Stimulated activated CD4-positive, alpha-beta T cell treated with anti-CD3 and anti-CD28 coated beads, Interleukin-4, amount 100 ng/mL, for 4 hours (primary cell): ENCODE data around the gene ACER3.
"Not testable (repeated sequence)": the region's sequence is repeated elsewhere in the genome, so short reads cannot be mapped to it uniquely, and the experiment has no call there.

ENCODE experiments used
- DNase-seq, 2 experiments: peaks; one replicate each; pipeline ENCODE4 v3.0.0-alpha.2; 2020

ACER3 gene

DNA sequence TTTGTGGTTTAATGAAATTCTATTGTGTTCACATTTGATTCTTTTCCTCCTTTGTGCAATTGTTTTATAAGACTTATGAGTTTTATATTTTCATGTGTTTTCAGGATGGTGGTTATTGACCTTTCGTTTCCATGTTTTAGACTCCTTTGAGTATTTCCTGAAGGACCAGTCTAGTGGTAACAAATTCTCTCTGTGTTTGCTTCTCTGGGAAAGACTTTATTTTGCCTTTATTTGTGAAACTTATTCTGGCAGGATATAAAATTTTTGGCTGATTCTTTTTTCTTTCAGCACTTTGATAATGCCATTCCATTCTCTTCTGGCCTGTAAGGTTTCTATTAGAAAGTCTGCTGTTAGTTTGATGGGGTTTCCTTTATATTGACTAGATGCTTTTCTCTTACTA is 83.5 kb downstream of the ACER3 start:
- DNase-seq = no peak

DNA sequence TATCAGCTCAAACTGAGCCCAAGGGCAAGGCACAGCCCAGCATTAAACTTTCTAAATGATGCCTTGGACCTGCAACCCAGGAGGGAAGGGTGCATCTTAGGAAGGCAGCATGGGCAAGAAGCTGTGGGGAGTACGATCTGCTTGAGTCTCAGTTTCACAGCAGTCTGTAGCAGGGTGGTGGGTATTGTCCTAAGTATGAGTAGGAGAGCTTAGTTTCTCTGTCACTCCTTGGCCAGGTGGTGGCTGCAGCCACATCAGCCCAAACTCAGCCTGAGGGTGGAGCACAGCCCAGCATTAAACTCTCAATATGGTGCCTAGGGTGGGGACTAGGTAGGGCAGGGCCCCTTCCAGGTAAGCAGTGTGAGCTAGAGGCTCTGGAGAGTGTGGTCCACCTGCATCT is 85.5 kb downstream of the ACER3 start:
- no peak for DNase-seq

DNA sequence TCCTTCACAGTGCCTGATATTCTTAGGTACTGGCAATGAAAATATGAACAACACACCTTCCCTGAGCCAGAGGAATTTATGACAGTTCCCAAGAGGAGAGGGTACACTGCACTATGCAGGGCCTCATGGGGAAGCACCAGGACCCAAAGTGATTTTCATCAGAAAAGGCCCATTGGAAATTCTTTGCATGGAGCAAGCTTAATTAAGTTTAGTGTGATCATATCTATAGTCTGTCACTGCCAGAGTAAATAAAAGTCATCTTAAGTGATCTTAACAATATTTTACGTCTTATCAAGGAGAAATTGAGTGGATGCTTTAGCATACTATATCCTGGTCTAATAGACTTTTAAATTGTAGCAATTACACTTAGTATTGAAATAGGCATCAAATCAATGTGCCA is 86.5 kb downstream of the ACER3 start:
- no peak for DNase-seq

DNA sequence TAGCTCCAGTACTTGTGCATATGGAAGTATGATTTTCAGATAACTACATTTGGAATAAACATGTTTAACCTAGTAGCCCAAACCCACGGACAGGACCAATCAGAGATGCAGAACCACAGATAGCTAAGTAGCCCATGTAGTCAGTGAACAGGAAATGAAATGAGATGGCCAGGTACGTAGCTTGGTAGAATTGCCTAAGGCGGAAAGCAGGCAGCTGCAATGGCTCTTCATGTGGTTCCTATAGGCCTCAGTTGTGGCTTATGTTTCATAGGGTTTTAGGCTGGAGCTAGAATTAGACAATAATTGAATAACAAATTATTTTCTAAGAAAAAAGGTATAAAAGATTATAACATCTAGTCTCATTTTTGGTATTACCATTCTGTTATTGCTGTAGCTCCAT is 87.1 kb downstream of the ACER3 start:
- no peak for DNase-seq

DNA sequence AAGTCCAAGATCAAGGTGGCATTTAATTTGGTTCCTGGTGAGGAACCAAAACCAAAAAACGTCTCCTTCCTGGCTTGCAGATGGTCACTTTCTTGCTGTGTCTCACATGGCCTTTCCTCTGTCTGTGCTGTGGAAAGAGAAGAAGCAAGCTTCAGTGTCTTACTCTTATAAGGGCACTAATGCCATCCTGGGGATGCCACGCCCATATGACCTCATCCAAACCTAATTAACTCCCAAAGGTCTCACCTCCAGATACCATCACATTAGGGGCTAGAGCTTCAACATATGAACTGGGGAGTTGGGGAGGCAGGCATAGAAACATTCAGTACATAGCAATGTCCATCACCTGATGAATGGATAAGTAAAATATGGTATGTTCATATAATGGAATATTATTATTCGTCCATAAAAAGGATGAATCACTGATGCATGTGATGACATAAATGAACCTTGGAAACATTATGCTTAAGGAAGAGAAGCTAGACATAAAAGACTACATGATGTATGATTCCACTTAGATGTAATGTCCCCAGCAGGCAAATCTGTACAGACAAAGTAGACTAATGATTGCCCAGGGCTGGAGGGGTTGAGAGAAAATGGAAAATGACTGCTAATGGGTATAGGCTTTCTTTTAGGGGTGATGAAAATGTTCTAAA is 94.9 kb downstream of the ACER3 start:
- DNase-seq = no peak

DNA sequence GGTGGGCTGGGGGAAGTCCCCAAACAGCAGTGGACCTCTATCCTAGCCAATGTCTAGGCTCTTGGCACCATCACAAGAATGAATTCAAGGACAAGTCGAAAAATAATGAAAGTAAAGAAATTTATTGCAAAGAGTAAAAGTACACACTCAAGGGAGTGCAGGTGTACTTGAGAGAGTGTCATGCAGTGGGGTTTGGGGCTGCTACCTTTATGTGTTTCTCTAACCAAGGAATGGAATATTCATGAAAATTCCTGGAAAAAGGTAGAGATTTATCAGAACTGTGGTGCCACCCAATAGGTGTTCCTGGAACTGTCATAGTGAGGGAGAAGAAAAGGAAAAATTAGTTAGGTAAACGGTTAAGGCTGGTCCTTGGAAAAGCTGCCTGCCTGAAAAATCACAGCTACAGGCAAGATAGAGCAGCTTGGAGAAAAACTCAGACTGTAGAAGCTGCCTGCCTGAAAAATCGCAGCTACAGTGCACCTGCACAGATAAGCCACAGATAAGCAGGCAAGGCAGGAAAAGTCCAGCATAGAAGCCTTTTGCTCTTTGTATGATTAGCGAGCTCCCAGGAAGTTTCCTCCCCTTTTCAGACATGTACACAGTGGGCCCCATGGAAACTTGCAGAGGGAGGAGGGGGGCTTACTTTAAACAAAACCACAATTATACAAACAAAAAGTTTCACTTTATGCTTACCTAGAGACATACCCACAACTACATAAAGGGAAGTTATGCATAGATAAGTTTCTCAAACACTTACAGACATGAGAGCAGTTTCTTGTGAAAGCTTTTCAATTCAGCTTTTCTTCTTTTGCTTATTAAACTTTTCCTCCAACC is 102.1 kb downstream of the ACER3 start:
- no peak for DNase-seq

DNA sequence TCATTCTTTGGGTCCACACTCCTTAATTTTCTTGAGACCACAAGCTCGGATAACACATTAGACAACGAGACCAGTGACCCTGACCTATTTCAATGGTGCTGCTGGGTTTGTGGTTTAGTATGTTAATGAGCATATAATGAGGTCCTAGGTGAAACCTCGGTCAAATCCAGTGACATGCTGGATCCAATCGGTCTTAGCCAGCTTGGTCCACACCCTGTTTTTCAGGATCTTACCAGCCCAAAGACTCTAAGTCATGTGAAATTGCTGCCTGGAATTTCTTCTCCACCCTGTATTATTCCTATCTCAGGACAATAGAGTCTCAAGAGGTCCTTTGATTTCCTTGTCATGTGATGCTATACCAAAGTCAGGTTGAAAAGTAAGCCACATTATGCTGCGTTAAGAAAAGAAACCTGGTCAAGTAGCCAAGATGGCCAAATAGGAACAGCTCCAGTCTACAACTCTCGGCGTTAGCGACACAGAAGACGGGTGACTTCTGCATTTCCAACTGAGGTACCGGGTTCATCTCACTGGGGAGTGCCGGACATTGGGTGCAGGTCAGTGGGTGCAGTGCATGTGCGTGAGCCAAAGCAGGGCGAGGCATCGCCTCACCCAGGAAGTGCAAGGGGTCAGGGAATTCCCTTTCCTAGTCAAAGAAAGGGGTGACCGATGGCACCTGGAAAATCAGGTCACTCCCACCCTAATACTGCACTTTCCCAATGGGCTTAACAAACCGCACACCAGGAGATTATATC is 102.9 kb downstream of the ACER3 start:
- DNase-seq = not testable (repeated sequence)

DNA sequence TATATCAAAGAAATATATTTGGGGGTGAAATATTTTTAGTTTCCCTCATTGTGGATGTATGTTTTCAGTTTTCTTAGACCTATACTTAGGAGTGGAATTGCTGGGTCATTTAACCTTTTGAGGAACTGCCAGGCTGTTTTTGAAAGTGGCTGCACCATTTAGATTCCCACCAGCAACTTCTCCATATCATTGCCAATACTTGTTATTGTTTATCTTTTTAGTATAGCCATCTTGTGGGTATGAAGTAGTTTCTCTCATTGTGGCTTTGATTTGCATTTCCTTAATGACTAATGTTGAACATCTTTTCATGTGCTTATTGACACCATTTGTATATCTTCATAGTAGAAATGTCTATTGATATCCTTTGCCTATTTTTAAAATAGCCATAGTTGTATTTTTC is 111.3 kb downstream of the ACER3 start:
- DNase-seq = no peak

DNA sequence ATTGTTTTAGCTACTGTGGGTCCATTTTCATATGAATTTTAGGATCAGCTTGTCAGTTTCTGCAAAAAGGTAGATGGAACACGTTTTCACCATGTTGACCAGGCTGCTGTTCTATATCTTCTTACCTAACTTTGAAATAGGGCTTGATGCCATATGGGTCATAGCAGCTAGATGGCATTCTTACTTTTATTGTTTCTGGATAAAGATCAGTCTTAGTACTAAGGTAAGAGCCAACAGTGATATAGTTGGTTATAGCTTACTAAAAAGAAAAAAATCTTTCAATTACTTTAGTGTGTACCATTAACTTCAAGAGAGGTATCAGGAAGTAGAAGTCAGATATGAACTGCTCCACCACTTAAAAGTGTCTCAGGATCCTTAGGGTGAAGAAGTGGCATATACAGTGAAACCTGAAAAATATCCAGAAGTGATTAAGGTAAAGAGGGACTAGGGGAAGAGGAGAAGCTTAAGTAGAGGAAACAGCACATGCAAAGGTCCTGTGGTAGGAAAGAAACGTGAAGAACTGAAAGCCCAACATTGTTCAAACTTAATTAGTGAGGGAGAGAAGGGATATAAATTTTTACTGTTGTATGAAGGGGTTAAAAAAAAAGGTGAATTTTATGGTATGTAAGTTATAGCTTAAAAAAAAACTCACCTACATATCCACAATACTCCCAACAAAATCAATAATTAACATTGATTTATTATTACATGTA is 113.6 kb downstream of the ACER3 start:
- DNase-seq = no peak

DNA sequence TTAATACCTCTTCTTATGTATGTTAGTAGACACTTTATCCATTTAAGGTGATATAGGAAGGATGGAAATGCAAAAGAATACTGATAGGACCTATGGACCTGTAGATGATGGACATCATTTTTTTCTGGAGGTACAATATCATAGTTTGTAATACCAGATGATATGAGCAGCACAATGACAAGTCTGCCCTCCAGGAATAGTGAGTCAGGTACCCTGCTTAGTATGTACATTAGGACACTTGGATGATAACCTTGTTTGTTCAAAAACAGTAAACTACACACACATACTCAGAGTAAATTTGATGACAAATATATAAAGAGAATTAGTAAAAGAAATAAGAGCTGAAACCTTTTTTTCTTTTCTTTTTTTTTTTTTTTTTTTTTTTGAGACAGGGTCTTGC is 114.8 kb downstream of the ACER3 start:
- DNase-seq = no peak

DNA sequence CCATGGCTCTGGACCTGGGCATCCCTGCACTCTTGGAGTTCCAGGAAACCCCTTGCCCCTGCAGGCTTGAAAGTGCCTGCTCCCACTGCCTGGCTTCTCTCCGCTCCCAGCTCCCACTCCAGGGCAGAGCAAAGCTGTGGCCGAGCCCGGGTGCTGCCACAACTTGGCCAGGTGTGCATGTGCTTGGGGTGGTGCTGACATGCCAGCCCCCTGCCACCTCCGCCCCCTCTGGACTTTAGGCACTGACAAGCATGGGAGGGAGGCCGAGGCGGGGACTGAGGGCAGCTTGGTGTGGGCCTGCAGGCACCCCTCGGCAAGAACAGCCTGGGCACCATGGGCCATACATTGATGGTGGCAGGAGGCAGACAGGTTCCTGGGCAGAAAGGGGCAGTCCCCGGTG is 117.1 kb downstream of the ACER3 start:
- DNase-seq = no peak

DNA sequence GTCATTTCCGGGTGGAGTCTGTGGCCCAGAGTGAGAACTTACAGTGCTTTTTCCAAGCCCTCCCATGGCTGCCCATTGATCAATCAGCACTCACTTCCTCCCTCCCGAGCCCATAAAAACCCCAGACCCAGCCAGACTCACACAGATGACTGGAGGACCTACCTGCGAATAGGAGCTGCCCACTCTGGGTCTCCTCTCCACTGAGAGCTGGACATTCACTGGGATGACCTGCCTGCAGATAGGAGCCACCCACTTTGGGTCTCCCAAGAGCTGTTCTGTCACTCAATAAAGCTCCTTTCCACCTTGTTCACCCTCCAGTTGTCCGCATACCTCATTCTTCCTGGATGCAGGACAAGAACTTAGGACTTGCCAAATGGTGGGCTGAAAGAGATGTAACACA is 117.5 kb downstream of the ACER3 start:
- no peak for DNase-seq

DNA sequence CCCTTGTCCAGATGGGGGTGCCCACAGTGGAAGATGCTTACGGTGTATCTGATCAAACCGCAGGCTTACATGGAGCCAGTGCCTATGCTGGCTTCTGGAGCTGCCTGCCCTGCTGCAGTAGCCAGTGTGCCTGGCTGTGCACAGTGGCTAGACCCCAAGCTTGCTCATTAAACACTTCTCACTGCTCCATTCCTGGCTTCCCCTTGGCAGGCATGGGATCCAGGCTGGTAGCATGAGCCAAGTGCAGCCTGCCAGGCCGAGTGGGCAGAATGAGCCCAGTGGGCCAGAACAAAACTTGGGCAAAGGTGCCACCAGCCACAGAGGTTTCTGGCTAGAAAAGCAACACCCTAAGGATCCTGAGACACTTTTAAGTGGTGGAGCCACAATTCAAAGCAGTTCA is 118.1 kb downstream of the ACER3 start:
- no peak for DNase-seq

DNA sequence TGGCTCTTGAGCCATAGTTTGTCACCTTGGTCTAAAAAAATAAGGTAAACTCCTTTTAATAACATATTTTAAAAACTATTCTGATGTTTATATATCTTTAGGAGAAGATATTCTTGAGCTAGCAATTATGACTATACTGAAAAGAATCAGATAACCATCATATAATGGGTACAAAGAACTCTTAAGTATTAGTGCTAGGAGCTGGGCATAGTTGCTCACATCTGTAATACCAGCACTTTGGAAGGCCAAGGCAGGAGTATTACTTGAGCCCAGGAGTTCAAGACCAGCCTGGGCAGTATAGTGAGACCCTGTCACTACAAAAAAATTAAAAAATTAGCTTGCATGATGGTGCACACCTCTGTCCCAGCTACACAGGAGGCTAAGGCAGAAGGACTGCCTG is 119.5 kb downstream of the ACER3 start:
- no peak for DNase-seq

DNA sequence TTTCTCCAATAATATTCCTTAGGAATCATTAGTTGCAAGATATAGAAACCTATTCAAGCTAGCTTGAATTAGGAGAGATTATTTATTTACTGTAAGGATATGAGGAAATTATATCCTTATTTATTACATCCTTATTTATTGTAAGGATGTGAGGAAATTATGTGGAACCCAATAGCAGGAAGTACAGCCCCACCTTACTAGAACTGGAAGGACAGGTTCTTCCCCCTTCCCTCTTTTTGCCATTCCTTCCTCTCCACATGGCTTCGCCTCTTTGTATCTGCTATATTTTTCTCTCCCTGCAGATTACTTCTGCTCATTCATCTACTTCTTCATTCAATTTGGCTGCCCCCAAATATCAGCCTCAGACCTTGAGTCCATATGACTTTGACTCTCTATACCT is 124.0 kb downstream of the ACER3 start:
- DNase-seq = no peak

DNA sequence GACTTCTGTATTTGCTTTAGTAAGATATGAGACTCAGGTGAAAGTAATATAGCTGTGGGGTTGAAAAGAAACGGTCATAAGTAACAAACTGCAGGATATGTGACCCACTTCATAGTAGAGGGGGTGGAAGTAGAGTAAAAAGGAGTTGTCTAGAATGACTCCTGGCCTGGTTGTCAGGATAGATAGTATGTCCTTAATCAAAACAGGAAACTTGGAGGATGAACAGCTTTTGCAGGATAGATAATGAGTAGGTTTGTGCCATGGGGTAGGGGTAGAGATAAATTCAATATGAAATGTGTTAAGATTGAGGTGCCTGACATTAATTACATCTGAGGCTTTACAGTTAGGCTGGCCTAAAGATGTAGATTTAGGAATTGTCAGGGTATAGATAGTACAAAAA is 126.5 kb downstream of the ACER3 start:
- no peak for DNase-seq

DNA sequence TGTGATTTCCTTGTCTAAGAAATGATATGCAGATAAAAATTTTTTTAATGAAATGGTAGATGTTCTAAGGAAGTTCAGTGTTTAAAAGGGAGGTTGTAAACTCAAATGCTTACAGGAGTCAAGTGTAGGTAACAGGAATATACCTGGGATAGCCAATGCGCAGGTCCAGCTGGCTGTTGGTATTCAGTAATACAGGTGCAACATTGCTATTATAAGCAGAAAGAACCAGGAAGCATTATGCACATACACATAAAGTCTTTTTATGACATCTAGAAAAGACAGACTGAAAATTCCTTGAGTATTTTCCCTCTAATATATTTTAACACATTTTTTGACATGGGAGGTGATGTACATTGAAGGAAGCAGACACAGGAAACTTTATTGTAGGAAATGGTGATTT is 129.9 kb downstream of the ACER3 start:
- DNase-seq = no peak

DNA sequence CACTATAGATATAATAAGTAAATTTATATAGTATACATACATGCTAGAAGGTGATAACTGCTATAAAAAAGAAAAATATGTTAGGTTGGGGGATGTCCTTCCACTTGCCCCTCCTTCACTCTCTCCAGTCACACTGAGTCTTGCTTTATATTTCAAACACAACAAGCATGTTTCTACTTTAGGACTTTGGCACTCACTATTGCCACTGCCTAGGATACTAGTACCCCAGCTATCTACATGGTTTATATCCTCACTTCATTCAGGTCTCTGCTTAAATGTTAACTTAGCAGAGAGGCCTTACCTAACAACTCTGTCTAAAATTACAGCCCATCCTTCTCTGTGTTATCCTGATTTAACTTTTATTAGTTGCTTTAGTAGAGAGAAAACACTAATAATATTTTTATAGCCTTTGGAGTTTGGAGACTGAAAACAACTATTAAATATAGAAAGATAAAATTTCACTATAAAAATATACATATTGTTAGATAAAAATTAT is 134.4 kb downstream of the ACER3 start:
- DNase-seq = no peak

DNA sequence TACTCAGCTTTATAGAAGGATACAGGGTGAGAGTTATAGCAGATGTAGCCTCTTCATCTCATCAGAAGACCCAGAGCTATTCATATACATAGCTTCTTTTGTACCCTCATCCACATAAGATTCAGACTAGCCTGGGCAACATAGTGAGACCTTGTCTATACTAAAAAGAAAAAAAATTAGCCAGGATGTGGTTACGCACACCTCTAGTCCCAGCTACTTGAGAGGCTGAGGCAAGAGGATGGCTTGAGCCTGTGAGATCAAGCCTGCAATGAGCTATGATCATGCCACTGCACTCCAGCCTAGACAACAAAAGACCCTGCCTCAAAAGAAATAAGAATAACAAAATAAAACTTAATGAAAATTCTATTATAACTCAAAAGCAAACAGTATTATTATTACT is 136.8 kb downstream of the ACER3 start:
- no peak for DNase-seq

DNA sequence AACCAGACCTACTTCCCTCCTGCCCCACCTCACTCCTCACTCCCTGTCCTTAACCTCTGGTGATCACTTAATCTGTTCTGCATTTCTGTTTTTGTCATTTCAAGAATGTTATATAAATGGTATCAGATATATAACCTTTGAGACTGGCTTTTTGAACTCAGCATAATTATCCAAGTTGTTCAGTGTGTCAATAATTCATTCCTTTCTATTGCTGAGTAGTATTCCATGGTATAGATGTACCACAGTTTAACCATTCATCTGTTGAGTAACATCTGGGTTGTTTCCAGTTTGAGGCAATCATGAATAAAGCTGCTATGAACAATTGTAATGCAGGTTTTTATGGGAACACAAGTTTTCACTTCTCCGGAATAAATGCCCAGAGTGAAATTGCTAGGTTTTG is 138.9 kb downstream of the ACER3 start:
- no peak for DNase-seq

DNA sequence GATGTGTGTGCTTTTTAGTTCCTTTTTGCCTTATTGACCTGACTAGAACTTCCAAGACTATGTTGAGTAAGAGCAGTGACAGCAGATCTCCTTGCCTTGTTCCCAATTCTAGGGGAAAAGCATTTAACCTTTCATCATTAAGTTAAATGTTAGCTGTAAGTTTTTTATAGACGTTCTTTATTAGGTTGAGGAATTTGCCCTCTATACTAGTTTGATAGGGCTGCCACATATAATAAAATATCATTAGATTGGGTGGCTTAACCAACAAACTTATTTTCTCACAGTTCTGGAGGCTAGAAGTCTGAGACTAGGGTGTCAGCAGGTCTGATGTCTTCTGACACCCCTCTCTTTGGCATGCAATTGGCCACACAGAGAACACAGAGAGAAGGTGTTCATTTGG is 140.9 kb downstream of the ACER3 start:
- no peak for DNase-seq

DNA sequence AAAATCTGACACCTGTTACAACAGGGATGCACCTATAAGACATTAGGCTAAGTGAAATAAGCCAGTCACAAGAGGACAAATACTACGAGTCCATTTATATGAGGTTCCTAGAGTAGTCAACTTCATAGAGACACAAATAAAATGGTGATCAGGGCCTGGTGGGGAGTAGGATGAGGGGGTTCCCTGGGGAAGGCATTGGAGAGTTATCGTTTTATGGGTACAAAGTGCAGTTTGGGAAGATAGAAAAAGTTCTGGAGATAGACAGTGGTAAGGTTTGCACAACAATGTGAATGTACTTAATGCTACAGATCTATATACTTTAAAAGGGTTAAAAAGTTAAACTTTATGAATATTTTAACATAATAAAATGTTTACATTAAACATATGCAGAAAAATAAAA is 142.1 kb downstream of the ACER3 start:
- no peak for DNase-seq

DNA sequence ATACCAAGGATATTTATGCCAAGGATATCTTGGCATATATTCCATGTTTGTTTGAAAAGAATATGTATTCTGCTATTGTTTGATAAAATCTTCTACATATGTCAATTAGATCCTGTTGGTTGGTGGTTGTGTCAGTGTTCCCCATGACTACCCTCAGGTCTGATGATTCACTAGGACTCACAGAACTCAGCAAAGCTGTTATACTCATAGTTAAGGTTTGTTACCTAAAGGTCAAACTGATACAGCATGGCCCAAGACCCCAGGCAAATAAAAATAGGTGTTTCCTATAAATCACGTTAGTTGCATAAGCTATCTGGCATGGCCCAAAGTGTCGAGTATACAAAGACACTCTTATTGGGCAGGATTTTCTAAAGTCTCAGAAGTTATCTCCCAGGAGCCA is 143.2 kb downstream of the ACER3 start:
- DNase-seq = no peak
